ENCODE measurements around the gene TRIM42. TPM values are rescaled to one million over a fixed set of nuclear protein-coding genes. Genes with fewer than 3 reads are reported as not detected.

The TRIM42 gene
- total RNA-seq, 1 donor from 2014 or later = not detected

DNA sequence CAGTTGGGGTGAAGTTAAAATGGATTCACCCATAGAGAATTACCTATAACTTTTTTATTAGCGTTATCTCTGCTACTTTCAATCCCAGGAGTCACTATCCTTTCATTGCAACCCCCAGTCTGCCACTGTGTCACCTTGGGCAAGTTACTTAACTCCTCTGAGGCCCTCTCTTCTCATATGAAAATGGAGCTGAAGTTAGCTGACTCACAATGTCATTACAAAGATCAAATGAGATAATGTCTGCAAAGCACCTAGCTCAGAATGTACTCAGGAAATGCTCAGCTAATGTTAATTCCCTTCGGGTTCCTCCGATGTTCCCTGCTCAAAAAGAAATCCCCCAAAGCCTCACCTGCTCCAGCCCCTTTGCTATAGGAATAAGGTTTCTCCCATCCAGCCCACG is 50.0 kb downstream of the TRIM42 start:
- TF ChIP-seq, protein P1, sequence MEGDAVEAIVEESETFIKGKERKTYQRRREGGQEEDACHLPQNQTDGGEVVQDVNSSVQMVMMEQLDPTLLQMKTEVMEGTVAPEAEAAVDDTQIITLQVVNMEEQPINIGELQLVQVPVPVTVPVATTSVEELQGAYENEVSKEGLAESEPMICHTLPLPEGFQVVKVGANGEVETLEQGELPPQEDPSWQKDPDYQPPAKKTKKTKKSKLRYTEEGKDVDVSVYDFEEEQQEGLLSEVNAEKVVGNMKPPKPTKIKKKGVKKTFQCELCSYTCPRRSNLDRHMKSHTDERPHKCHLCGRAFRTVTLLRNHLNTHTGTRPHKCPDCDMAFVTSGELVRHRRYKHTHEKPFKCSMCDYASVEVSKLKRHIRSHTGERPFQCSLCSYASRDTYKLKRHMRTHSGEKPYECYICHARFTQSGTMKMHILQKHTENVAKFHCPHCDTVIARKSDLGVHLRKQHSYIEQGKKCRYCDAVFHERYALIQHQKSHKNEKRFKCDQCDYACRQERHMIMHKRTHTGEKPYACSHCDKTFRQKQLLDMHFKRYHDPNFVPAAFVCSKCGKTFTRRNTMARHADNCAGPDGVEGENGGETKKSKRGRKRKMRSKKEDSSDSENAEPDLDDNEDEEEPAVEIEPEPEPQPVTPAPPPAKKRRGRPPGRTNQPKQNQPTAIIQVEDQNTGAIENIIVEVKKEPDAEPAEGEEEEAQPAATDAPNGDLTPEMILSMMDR (IDR thresholded peaks at IDR 0.05) = no peak
- intact Hi-C loops (cut with DNase I) = no loop called here
- H3K27me3 ChIP-seq = no peaks in the 10 kb centered on the region
- H3K4me1 ChIP-seq = no peaks in the 10 kb centered on the region
- no peak overlapping the region for H3K4me3 ChIP-seq
- no peaks in the 10 kb centered on the region for H3K36me3 ChIP-seq
- no peaks in the 10 kb centered on the region for H3K9me3 ChIP-seq
- H3K27ac ChIP-seq = no peak overlapping the region
- ATAC-seq (no peak), DNase-seq (no peak)

DNA sequence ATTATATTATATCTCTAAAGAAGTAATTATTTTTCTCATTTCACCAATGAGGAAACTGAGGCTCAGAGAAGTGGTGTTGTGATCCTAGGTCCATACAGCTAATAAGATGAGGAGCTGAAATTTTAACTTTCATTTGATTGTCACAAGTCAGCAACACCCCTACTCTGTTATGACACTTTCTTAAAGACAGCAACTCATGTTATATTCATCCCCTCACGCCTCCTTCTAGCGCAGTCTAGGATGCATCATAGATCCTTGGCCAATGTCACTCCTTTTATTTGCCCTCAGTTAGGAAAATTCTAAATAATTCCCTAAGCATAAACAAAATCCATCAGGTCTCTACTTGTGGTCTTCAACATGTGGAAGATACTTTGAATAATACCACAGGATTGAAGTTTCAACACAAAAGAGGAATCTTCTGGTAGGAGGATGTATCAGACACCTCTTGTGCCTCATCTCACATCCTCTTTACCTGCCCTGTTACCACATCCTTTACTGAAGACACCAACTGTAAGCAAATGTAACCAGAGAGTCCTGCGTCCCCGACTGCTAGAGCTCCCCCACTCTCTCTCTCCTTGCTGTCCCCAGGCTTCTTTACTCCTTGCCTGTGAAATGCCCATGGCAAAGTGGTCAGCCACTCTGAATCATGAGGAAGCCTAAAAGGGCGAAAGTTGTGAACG is 53.7 kb downstream of the TRIM42 start:
- Histone ChIP-seq H3K9me3 (no peaks in the 10 kb centered on the region), H3K4me3 (no peak overlapping the region), H3K36me3 (no peaks in the 10 kb centered on the region), H3K4me1 (no peaks in the 10 kb centered on the region), H3K27me3 (no peaks in the 10 kb centered on the region), H3K27ac (no peak overlapping the region)
- ATAC-seq = no peak
- intact Hi-C loops (cut with DNase I) = no loop called here
- TF ChIP-seq, protein P1 (IDR thresholded peaks at IDR 0.05) = no peak
- no peak for DNase-seq

DNA sequence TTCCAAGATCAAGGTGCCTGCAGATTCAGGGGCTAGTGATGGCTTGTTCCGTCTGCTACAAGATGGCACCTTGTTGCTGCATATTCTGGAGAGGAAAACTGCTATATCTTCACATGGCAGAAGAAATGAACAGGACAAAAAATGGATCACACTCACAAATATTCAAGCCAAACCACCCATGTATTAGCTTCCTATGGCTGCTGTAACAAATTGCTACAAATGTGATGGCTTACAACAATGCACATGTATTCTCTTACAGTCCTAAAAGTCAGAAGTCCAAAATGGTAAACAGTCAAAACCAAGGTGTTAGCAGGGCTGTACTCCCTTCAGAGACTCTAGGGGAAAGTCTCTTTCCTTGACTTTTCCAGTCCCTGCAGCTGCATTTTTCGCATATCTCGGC is 55.8 kb downstream of the TRIM42 start:
- no peaks in the 10 kb centered on the region for H3K36me3 ChIP-seq
- intact Hi-C loops (cut with DNase I) = no loop called here
- H3K9me3 ChIP-seq = no peaks in the 10 kb centered on the region
- ATAC-seq = no peak
- no peak overlapping the region for H3K4me3 ChIP-seq
- H3K27me3 ChIP-seq = no peaks in the 10 kb centered on the region
- H3K4me1 ChIP-seq = no peaks in the 10 kb centered on the region
- H3K27ac ChIP-seq = no peak overlapping the region
- TF ChIP-seq, protein P1 (IDR thresholded peaks at IDR 0.05) = no peak
- DNase-seq = no peak

DNA sequence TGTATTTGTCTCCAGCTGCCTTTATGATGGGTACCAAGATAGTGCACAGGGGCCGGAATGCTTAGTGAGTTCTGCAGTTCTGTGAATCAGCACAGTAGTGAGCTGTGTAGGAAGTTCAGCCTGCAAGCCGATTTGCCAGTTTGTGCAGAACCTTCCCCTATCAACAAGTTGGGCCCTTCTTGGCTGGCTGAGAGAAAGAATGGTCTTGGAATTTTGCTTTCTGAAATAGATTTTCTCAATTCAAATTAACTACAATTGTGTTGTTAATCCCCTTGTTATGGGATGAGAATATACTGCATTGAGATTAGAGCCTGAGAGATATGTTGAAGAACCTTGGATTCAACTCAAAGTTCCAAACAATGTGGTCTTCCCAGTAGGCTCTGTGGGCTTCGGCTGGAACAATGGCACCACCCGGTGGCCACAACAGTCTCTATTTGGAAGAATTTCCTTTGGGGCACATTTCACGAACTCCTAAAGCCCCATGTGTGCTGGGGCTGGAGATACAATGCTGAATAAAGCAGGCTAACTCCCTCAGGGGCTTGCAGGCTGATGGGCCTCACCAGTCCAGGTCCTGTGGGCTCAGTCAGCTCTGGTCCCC is 59.1 kb downstream of the TRIM42 start:
- no peak overlapping the region for H3K4me3 ChIP-seq
- TF ChIP-seq, protein P1 (IDR thresholded peaks at IDR 0.05) = peak; percentile 49
- DNase-seq (no peak), ATAC-seq (peak; percentile 69)
- no peaks in the 10 kb centered on the region for H3K4me1 ChIP-seq
- no peaks in the 10 kb centered on the region for H3K9me3 ChIP-seq
- H3K36me3 ChIP-seq = no peaks in the 10 kb centered on the region
- no peak overlapping the region for H3K27ac ChIP-seq
- H3K27me3 ChIP-seq = no peaks in the 10 kb centered on the region
- intact Hi-C loops (cut with DNase I) = no loop called here

DNA sequence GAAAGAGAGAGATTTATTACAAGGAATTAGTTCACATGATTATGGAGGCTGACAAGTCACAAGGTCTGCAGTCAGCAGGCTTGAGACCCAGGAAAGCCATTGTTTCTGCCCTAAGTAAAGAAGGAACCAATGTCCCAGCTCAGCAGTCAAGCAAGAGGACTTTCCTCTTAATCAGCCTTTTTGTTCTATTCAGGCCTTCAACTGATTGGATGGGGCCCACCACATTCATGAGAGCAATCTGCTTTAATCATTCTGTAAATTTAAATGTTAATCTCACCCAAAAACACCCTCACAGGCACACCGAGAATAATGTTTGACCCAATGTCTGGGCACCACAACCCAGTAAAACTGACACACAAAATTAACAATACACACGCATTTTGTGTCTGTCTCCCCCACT is 64.3 kb downstream of the TRIM42 start:
- H3K9me3 ChIP-seq = no peaks in the 10 kb centered on the region
- intact Hi-C loops (cut with DNase I) = no loop called here
- H3K4me3 ChIP-seq = no peak overlapping the region
- H3K36me3 ChIP-seq = no peaks in the 10 kb centered on the region
- H3K27me3 ChIP-seq = no peaks in the 10 kb centered on the region
- DNase-seq = no peak
- no peak for ATAC-seq
- no peak overlapping the region for H3K27ac ChIP-seq
- TF ChIP-seq, protein P1 (IDR thresholded peaks at IDR 0.05) = no peak
- H3K4me1 ChIP-seq = no peaks in the 10 kb centered on the region

Measured in upper lobe of right lung (tissue), 1 donor.